PC-9 (cell line): Measurements from ENCODE around the gene PTPN1. TPM values are rescaled to one million over a fixed set of nuclear protein-coding genes. Genes with fewer than 3 reads are reported as not detected.

Source experiments
- BruUV-seq: library from RNA; stranded (reverse); fragments of 400-500 nt; replicated peaks from 2 replicates; lab custom pipeline; 2021; lab: Mats Ljungman, UMichigan
- CTCF ChIA-PET: fragments of 300-600 bp; sonication (Branson Sonifier 250); formaldehyde crosslinking; loops from one replicate; lab custom pipeline; 2022; ENCODE audit warnings: antibody characterized with exemption; lab: Charles Lee
- POLR2A ChIA-PET: fragments of 300-600 bp; sonication (Branson Sonifier 250); formaldehyde crosslinking; loops from one replicate; lab custom pipeline; 2022; ENCODE audit warnings: antibody characterized with exemption; ENCODE audit not compliant: unreplicated experiment; lab: Charles Lee
- DNase-seq, 2 experiments: peaks; one replicate each; pipeline versions ENCODE4 v3.0.0 to v3.0.0-alpha.2; 2015 to 2022; ENCODE audit warnings: mixed read lengths in 1 of 2
- H2AFZ ChIP-seq: fragments of 200-600 bp; sonication (generic); 2 replicates; pipeline ENCODE4 v1.8.1; 2017; ENCODE audit warnings: antibody characterized with exemption
- H3F3A ChIP-seq: fragments of 200-600 bp; sonication (generic); 2 replicates; pipeline ENCODE4 v1.8.1; 2017; ENCODE audit warnings: antibody characterized with exemption, mild to moderate bottlenecking, low read depth; ENCODE audit not compliant: insufficient read depth
- H3K27ac ChIP-seq: fragments of 200-600 bp; sonication (generic); 2 replicates; pipeline ENCODE4 v1.6.1; 2016; ENCODE audit warnings: mixed run types
- H3K27me3 ChIP-seq: fragments of 200-600 bp; sonication (generic); 2 replicates; pipeline ENCODE4 v1.6.1; 2016; ENCODE audit warnings: low read depth, mixed run types; ENCODE audit not compliant: insufficient read depth
- H3K36me3 ChIP-seq: fragments of 200-600 bp; sonication (generic); 2 replicates; pipeline ENCODE4 v1.6.1; 2016; ENCODE audit warnings: low read depth, mixed run types
- H3K4me1 ChIP-seq: fragments of 200-600 bp; sonication (generic); replicated peaks from 2 replicates; pipeline ENCODE4 v1.6.1; 2016; ENCODE audit warnings: mixed run types; ENCODE audit not compliant: insufficient read depth
- H3K4me2 ChIP-seq: fragments of 200-600 bp; sonication (generic); 2 replicates; pipeline ENCODE4 v1.6.1; 2017; ENCODE audit warnings: mixed run types
- H3K4me3 ChIP-seq: fragments of 200-600 bp; sonication (generic); 2 replicates; pipeline ENCODE4 v1.6.1; 2016; ENCODE audit warnings: mixed run types
- H3K79me2 ChIP-seq: fragments of 200-600 bp; sonication (generic); 2 replicates; pipeline ENCODE4 v1.6.1; 2017; ENCODE audit warnings: low read depth, mixed run types
- H3K9me2 ChIP-seq: fragments of 200-600 bp; sonication (generic); 2 replicates; pipeline ENCODE4 v1.8.1; 2017; ENCODE audit warnings: mild to moderate bottlenecking; ENCODE audit not compliant: insufficient read depth
- H3K9me3 ChIP-seq: fragments of 200-600 bp; sonication (generic); 2 replicates; pipeline ENCODE4 v1.8.1; 2016; ENCODE audit warnings: low read depth; ENCODE audit not compliant: insufficient read depth
- H4K20me1 ChIP-seq: fragments of 200-600 bp; sonication (generic); 2 replicates; pipeline ENCODE4 v1.8.1; 2017; ENCODE audit not compliant: insufficient read depth
- EZH2 ChIP-seq: fragments of 200-600 bp; sonication (generic); IDR thresholded peaks from 2 replicates; pipeline ENCODE4 v1.8.0; 2017; ENCODE audit warnings: antibody characterized with exemption, low read depth
- intact Hi-C: fragments of 100-400 bp; cut with micrococcal nuclease; formaldehyde crosslinking; loops from one replicate; pipeline ENCODE4 v1.10.0; 2022; ENCODE audit not compliant: unreplicated experiment
- total RNA-seq: library from RNA; stranded (reverse); gene quantifications from 2 replicates; pipeline ENCODE4 v1.2.3, GENCODE V29; 2021
- TF ChIP-seq, protein P1 (sequence below): fragments of 200-600 bp; sonication (generic); conservative IDR thresholded peaks from 2 replicates; pipeline ENCODE4 v1.6.1; 2017; ENCODE audit warnings: mixed run types, antibody characterized with exemption, mild to moderate bottlenecking, moderate library complexity

The PTPN1 gene
- total RNA-seq, 1 experiment from 2014 or later: 59.8 TPM

DNA sequence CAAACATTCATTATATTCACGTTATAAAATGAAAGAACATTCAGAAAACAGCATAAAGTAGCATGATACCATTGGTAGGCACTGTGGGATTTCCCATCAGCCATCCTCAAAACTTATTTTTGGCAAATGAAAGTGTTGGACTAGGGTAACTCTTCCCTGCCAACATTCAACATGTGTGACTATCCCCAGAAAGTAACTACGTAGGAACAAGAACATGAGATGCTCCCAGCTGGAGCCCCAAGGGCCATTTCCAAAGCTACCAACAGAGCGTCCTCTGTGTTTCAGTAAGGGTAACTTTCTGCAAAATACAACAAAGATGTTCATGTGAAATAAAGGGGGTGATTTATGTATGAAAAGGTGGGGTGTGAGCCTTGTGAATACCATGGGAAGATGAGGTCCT lies 28.4 kb upstream of the PTPN1 start:
- no peak for TF ChIP-seq EZH2
- TF ChIP-seq, protein P1, sequence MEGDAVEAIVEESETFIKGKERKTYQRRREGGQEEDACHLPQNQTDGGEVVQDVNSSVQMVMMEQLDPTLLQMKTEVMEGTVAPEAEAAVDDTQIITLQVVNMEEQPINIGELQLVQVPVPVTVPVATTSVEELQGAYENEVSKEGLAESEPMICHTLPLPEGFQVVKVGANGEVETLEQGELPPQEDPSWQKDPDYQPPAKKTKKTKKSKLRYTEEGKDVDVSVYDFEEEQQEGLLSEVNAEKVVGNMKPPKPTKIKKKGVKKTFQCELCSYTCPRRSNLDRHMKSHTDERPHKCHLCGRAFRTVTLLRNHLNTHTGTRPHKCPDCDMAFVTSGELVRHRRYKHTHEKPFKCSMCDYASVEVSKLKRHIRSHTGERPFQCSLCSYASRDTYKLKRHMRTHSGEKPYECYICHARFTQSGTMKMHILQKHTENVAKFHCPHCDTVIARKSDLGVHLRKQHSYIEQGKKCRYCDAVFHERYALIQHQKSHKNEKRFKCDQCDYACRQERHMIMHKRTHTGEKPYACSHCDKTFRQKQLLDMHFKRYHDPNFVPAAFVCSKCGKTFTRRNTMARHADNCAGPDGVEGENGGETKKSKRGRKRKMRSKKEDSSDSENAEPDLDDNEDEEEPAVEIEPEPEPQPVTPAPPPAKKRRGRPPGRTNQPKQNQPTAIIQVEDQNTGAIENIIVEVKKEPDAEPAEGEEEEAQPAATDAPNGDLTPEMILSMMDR: no peak
- H3K27me3 ChIP-seq: no peaks in the 10 kb centered on the region
- BruUV-seq: no TSS peak
- H2AFZ ChIP-seq: no peak overlapping the region
- H4K20me1 ChIP-seq: no peaks in the 10 kb centered on the region
- DNase-seq: no peak
- 0 out of 2 replicates have a peak, but pooled peaks cover 3% of the 10 kb centered on the region for H3F3A ChIP-seq
- no peaks in the 10 kb centered on the region for H3K79me2 ChIP-seq
- intact Hi-C loops: no loop called here
- H3K36me3 ChIP-seq: no peaks in the 10 kb centered on the region
- no peak overlapping the region for H3K27ac ChIP-seq
- no peaks in the 10 kb centered on the region; the same call in 1 of the 2 replicates for H3K4me1 ChIP-seq
- ChIA-PET POLR2A (interaction anchor here (0.6 kb wide), 1 partner anchor 69 kb away, joined by 6 read pairs; no protein-coding TSS in a partner anchor), CTCF (interaction anchor here (0.5 kb wide), 1 partner anchor 142 kb away, joined by 4 read pairs; no protein-coding TSS in a partner anchor)
- H3K9me2 ChIP-seq: no peaks in the 10 kb centered on the region
- H3K9me3 ChIP-seq: no peaks in the 10 kb centered on the region
- H3K4me2 ChIP-seq: no peak overlapping the region
- no peak overlapping the region for H3K4me3 ChIP-seq

- Histone ChIP-seq H3K27me3 (no peaks in the 10 kb centered on the region), H2AFZ (no peak overlapping the region), H4K20me1 (no peaks in the 10 kb centered on the region), H3K27ac (no peak overlapping the region), H3K79me2 (no peaks in the 10 kb centered on the region), H3K4me3 (no peak overlapping the region), H3K9me3 (no peaks in the 10 kb centered on the region), H3K4me2 (no peak overlapping the region), H3K36me3 (no peaks in the 10 kb centered on the region), H3K9me2 (no peaks in the 10 kb centered on the region), H3F3A (0 out of 2 replicates have a peak, but pooled peaks cover 3% of the 10 kb centered on the region), H3K4me1 (no peaks in the 10 kb centered on the region; the same call in 1 of the 2 replicates)
- POLR2A ChIA-PET: interaction anchor here (0.6 kb wide), 1 partner anchor 68 kb away, joined by 6 read pairs; no protein-coding TSS in a partner anchor
- CTCF ChIA-PET: interaction anchor here (0.5 kb wide), 2 partner anchors 141 to 311 kb away, joined by 4 read pairs; no protein-coding TSS in a partner anchor
- no TSS peak for BruUV-seq
- no peak for DNase-seq
- no peak for TF ChIP-seq EZH2
- TF ChIP-seq, protein P1: no peak
- intact Hi-C loops: no loop called here
These were observed 27.7 kb upstream of the PTPN1 start for GRCh38 chr20:50482396-50482981.

GRCh38 chr20:50484271-50484976 lies 25.8 kb upstream of the PTPN1 start:
- no peaks in the 10 kb centered on the region for H4K20me1 ChIP-seq
- CTCF ChIA-PET: interaction anchor here (0.6 kb wide), 2 partner anchors 20 to 79 kb away, joined by 3 to 6 read pairs; no protein-coding TSS in a partner anchor
- no peaks in the 10 kb centered on the region for H3K36me3 ChIP-seq
- H3K4me2 ChIP-seq: peak overlapping the region; percentile 45; the same call in 1 of the 2 replicates
- no peak for DNase-seq
- POLR2A ChIA-PET: interaction anchor here (0.6 kb wide), 1 partner anchor 22 kb away, joined by 5 read pairs; no protein-coding TSS in a partner anchor
- TF ChIP-seq, protein P1: no peak
- TF ChIP-seq EZH2: no peak
- no peak overlapping the region for H3K4me3 ChIP-seq
- no peak overlapping the region for H3K27ac ChIP-seq
- no peaks in the 10 kb centered on the region for H3K9me3 ChIP-seq
- H3K9me2 ChIP-seq: no peaks in the 10 kb centered on the region
- no peaks in the 10 kb centered on the region for H3K79me2 ChIP-seq
- no peaks in the 10 kb centered on the region for H3K27me3 ChIP-seq
- no TSS peak for BruUV-seq
- H3F3A ChIP-seq: 0 out of 2 replicates have a peak, but pooled peaks cover 3% of the 10 kb centered on the region
- no peaks in the 10 kb centered on the region; the same call in 1 of the 2 replicates for H3K4me1 ChIP-seq
- intact Hi-C loops: no loop called here
- peak overlapping the region; percentile 59; the same call in 1 of the 2 replicates for H2AFZ ChIP-seq
